PC-3 (cell line): ENCODE data around the gene PPP1R3D.

Experiments used
- CTCF ChIP-seq: fragments of 300-600 bp; sonication (generic); conservative IDR thresholded peaks from 2 replicates; pipeline ENCODE4 v1.5.1; 2017; ENCODE audit warnings: antibody characterized with exemption, low read depth, mild to moderate bottlenecking, low read length
- EZH2 ChIP-seq: fragments of 300-600 bp; sonication (generic); IDR thresholded peaks from one replicate; pipeline ENCODE4 v1.6.1; 2017; ENCODE audit warnings: antibody characterized with exemption, mild to moderate bottlenecking, low read length; ENCODE audit not compliant: unreplicated experiment
- EZH2phosphoT487 ChIP-seq: fragments of 300-600 bp; sonication (generic); IDR thresholded peaks from 2 replicates; pipeline ENCODE4 v1.6.1; 2018; ENCODE audit warnings: mild to moderate bottlenecking, antibody characterized with exemption, low read length, borderline replicate concordance

GRCh38 chr20:59966428-59966827, 26.3 kb upstream of the PPP1R3D start:
- TF ChIP-seq CTCF = no peak
- TF ChIP-seq EZH2 = no peak
- TF ChIP-seq EZH2phosphoT487 = no peak
